ENCODE results near the gene E2F2. TPM values are rescaled to one million over a fixed set of nuclear protein-coding genes. Genes with fewer than 3 reads are reported as not detected.

Gene E2F2
- total RNA-seq, 4 donors from 2014 or later: 0.10 to 0.27 (median 0.17) TPM; not detected in 1

DNA sequence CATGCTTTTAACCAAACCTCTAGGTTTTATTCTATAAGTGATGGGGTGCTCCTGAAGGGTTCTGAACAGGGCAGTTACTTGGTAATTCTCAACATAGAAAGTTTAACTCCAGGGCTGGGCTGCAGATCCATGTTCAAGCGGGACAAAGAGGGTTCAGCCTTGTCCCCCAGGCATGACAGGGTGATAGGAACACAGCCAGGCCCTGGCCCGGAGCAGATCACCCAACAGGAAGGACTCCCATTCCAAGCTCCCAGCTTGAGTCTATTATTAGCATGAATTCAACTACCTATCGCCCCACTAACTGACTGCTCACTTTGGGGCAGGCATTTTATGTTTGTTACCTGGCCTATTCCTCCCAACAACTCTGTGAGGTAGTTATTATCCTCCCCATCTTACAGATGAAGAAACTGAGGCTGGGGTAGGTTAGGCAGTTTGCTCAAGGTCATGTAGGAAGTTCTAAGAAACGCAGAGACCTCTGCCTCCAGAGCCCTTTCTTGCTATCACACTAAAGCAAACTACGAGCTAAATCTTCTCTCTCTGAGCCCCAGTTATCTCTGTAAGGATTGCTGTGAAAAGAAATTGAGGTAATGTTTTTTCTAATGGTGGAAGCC lies 61.6 kb downstream of the E2F2 start:
- Histone ChIP-seq H3K27me3 (no peaks in the 10 kb centered on the region), H3K36me3 (no peaks in the 10 kb centered on the region), H3K9me3 (no peaks in the 10 kb centered on the region), H3K4me3 (replicated peaks in 1 of 3) (no peak overlapping the region), H3K27ac (peak overlapping the region in 1 of 3 donors; percentile 51), H3K4me1 (peaks cover 7 to 40% of the 10 kb centered on the region in 2 donors)
- intact Hi-C loops (cut with DNase I): no loop called here
- no peak for TF ChIP-seq POLR2A (IDR thresholded peaks at IDR 0.05)
- TF ChIP-seq, protein P1, sequence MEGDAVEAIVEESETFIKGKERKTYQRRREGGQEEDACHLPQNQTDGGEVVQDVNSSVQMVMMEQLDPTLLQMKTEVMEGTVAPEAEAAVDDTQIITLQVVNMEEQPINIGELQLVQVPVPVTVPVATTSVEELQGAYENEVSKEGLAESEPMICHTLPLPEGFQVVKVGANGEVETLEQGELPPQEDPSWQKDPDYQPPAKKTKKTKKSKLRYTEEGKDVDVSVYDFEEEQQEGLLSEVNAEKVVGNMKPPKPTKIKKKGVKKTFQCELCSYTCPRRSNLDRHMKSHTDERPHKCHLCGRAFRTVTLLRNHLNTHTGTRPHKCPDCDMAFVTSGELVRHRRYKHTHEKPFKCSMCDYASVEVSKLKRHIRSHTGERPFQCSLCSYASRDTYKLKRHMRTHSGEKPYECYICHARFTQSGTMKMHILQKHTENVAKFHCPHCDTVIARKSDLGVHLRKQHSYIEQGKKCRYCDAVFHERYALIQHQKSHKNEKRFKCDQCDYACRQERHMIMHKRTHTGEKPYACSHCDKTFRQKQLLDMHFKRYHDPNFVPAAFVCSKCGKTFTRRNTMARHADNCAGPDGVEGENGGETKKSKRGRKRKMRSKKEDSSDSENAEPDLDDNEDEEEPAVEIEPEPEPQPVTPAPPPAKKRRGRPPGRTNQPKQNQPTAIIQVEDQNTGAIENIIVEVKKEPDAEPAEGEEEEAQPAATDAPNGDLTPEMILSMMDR (IDR thresholded peaks at IDR 0.05): no peak
- no peak for DNase-seq
- WGBS, 2 donors: 57 to 60% methylated on average over 5 of the region's 5 CpGs

DNA sequence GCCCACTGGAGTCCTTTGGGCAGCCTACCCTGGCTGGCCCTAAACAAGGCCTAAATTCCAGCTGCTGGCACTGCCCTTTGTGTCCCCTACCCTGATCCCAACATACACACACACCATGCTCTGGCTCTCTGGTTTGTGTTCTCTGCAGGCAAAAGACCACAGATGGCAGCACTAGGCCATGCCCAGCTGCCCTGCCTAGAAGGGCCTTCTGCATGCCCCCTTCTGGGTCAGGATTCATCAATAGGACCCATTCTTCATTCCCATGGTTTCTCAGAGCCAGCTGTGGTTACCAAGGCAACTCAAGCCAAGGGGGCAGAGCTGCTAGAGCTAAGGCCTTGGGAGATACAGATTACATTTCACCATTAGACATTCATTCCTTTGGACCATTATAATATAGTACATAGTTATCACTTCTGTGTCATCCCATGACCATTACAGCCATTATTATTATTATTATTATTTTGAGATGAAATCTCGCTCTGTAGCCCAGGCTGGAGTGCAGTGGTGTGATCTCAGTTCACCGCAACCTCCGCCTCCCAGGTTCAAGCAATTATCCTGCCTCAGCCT lies 64.5 kb downstream of the E2F2 start:
- intact Hi-C loops (cut with DNase I): no loop called here
- 97 to 98% methylated on average over 3 of the region's 3 CpGs for WGBS, 2 donors
- no peaks in the 10 kb centered on the region for H3K36me3 ChIP-seq
- no peak overlapping the region for H3K27ac ChIP-seq
- TF ChIP-seq POLR2A (IDR thresholded peaks at IDR 0.05): no peak
- TF ChIP-seq, protein P1 (IDR thresholded peaks at IDR 0.05): no peak
- no peak overlapping the region for H3K4me3 ChIP-seq (replicated peaks in 1 of 3)
- H3K9me3 ChIP-seq: no peaks in the 10 kb centered on the region
- H3K27me3 ChIP-seq: no peaks in the 10 kb centered on the region
- no peak for DNase-seq
- H3K4me1 ChIP-seq: peaks cover 8 to 32% of the 10 kb centered on the region in 2 donors

DNA sequence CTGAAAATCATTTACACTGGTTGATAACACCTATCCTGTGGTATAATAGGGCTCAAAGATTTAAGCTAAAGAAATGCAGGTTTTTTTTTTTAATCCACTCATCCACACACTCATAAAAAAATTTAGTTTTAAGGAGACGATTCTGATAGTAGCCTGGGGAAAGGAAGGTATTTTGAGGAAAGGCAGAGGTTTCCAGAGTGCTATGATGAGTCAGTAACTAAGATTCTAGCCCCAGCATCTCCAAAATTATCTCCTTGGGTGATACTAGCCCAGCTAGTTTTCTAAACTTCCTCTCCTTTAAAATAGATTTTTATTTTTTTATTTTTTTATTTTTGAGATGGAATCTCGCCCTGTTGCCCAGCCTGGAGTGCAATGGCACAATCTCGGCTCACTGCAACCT lies 67.7 kb downstream of the E2F2 start:
- DNase-seq: no peak
- peaks cover 5 to 12% of the 10 kb centered on the region in 2 donors for H3K4me1 ChIP-seq
- H3K27ac ChIP-seq: no peak overlapping the region
- intact Hi-C loops (cut with DNase I): no loop called here
- WGBS, 2 donors: 92 to 94% methylated on average over 3 of the region's 3 CpGs
- H3K4me3 ChIP-seq (replicated peaks in 1 of 3): no peak overlapping the region
- H3K9me3 ChIP-seq: no peaks in the 10 kb centered on the region
- no peaks in the 10 kb centered on the region for H3K27me3 ChIP-seq
- TF ChIP-seq, protein P1 (IDR thresholded peaks at IDR 0.05): no peak
- TF ChIP-seq POLR2A (IDR thresholded peaks at IDR 0.05): no peak
- H3K36me3 ChIP-seq: no peaks in the 10 kb centered on the region

DNA sequence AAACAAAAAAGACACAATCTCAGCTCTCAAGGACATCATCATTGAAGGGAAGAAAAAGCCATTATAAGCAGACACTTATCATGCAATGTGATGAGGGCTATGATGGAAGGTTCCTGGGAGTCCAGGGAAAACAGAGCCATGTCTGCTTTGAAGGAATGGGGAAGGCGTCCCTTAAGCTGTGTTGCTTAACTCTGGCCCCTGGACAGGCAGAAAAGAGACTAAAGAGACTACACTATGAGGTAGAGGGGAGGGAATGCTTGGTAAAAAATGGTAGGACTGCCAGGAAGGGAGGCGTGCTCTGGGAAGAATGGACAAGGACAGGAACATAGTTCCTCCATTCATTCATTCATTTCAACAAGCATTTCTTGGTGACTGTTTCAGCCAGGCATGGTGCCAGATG lies 68.3 kb downstream of the E2F2 start:
- H3K4me1 ChIP-seq: peaks cover 9 to 14% of the 10 kb centered on the region in 2 donors
- H3K4me3 ChIP-seq (replicated peaks in 1 of 3): no peak overlapping the region
- no peak for DNase-seq
- intact Hi-C loops (cut with DNase I): no loop called here
- H3K27me3 ChIP-seq: no peaks in the 10 kb centered on the region
- no peaks in the 10 kb centered on the region for H3K36me3 ChIP-seq
- TF ChIP-seq, protein P1 (IDR thresholded peaks at IDR 0.05): no peak
- no peak for TF ChIP-seq POLR2A (IDR thresholded peaks at IDR 0.05)
- H3K27ac ChIP-seq: no peak overlapping the region
- WGBS, 2 donors: 98 to 100% methylated on average over 2 of the region's 2 CpGs
- H3K9me3 ChIP-seq: no peaks in the 10 kb centered on the region

DNA sequence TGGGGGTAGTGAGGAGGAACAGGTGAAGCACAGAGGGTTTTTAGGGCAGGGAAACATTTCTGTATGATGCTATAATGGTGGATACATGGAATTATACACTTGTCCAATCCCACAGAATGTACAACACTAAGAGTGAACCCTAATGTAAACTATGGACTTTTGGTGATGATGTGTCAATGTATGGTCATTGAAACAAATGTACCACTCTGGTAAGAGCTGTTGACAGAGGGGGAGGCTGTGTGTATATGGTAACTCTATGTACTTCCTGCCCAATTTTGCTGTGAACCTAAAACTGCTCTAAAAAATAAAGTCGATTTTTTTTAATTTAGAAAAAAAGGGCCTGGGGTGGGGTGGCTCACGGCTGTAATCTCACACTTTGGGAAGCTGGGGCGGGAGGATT lies 70.0 kb downstream of the E2F2 start:
- H3K27me3 ChIP-seq: no peaks in the 10 kb centered on the region
- intact Hi-C loops (cut with DNase I): no loop called here
- no peak for DNase-seq
- 92 to 96% methylated on average over 3 of the region's 3 CpGs for WGBS, 2 donors
- TF ChIP-seq, protein P1 (IDR thresholded peaks at IDR 0.05): no peak
- no peak for TF ChIP-seq POLR2A (IDR thresholded peaks at IDR 0.05)
- H3K27ac ChIP-seq: peak overlapping the region; percentile 56 to 77 (median 67)
- H3K4me3 ChIP-seq (replicated peaks in 1 of 3): no peak overlapping the region
- H3K36me3 ChIP-seq: no peaks in the 10 kb centered on the region
- H3K9me3 ChIP-seq: no peaks in the 10 kb centered on the region
- H3K4me1 ChIP-seq: peaks cover 20 to 24% of the 10 kb centered on the region in 2 donors

All from thyroid gland (tissue), 4 donors.